KOPT-K1 (cell line): ENCODE results near the gene MYBPC2.
A peak's percentile ranks its signal among the peaks of the same experiment; 100 is the strongest.

ENCODE experiments used
- H3K27ac ChIP-seq: fragments of 200-600 bp; sonication (generic); 2 replicates; pipeline ENCODE4 v1.5.1; 2016; ENCODE audit warnings: antibody characterized with exemption, mild to moderate bottlenecking, low read depth, low read length; ENCODE audit not compliant: poor library complexity, severe bottlenecking
- H3K36me3 ChIP-seq: fragments of 200-600 bp; sonication (generic); 2 replicates; pipeline ENCODE4 v1.5.1; 2017; ENCODE audit warnings: antibody characterized with exemption, mild to moderate bottlenecking, low read length, moderate library complexity; ENCODE audit not compliant: insufficient read depth
- H3K9me3 ChIP-seq: fragments of 200-600 bp; sonication (generic); 2 replicates; pipeline ENCODE4 v1.5.1; 2017; ENCODE audit warnings: antibody characterized with exemption, low read length, mild to moderate bottlenecking; ENCODE audit not compliant: insufficient read depth, poor library complexity, severe bottlenecking

The MYBPC2 gene

DNA sequence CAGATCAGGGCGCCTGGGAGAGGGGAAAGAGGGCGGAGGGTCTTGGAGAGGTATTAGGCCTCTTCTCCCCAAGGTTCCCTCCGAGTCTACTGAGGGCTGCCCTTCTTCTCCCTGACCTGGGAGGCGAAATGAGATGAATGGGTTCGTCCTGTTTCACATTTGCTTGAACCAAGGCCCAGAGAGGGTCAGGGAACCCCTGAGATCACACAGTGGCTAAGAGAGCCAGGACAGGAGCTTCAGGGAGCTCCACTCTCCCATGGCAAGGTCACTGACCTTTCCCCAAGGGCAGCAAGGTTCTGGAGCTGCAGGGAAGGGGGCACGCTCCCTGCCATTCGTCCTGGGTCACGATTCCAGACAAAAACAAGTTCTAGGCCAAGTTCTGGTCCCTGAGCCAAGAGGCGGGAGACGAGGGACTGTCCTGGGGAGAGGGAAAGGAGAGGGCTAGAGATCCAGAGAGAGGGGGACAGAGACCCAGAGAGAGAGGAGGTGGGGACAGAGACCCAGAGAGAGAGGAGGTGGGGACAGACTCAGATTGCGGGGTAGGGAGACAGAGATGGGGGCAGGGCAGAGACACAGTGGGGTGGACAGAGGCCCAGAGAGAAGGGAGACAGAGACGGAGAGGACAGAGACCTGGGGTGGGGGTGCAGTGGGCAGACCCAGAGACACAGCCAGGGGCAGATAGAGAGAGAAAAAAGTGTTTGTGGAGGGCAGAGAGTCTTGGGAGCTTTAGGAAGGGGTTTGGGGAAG is 80.5 kb downstream of the MYBPC2 start:
- no peaks in the 10 kb centered on the region for H3K36me3 ChIP-seq
- H3K27ac ChIP-seq, result peak overlapping the region; percentile 61
- no peaks in the 10 kb centered on the region for H3K9me3 ChIP-seq

GRCh38 chr19:50513746-50514345 is 81.2 kb downstream of the MYBPC2 start, which contains the start of gene ASPDH:
TSS of gene ASPDH (minus strand) at chr19:50513913. CDS start at chr19:50513823, 90 bp downstream.
- H3K27ac ChIP-seq, result peak within 1 kb of the TSS; percentile 61
- H3K36me3 ChIP-seq, result no peaks in the 10 kb centered on the region
- no peaks in the 10 kb centered on the region for H3K9me3 ChIP-seq

DNA sequence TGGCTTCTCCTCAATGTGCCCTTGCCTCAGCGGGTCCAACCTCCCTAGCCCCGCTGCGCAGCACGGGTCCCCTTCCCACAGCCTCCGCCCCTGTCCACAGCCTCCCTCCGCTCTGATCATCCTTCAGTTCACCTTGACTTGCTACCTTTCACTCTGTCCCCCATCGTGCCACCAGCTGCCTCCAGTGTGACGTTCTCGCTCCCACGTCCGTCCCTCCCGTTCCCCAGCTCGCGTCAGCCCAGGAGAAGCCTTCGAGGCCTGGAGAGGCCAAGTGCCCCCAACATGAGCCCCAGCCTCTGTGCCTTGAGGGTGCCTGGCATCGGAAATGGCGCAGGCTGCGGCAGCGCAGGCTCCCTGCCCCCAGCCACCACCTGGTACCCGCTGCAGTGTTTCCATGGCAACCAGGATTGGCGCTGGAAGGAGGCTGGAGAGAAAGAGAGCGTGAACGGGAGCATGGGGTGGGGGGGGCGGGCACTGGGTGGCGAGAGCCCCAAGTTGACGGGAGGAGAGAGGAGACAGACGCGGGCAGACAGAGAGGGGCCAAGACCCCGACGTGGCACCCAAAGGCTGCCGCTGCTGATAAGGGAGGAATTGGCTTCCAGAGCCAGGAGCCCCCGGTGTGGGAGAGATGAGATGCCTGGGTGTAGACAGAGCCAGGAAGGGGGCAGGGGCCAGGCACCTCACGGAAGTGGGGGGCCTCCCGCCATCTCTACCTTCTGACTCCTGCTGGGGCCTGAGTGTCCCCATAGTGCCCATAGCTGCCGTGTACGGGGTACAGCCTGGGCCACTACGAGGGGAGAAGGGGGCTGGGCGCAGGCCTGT is 81.9 kb downstream of the MYBPC2 start:
- H3K9me3 ChIP-seq, result no peaks in the 10 kb centered on the region
- no peaks in the 10 kb centered on the region for H3K36me3 ChIP-seq
- H3K27ac ChIP-seq, result peak overlapping the region; percentile 61

GRCh38 chr19:50515168-50515561 is 82.5 kb downstream of the MYBPC2 start:
- H3K9me3 ChIP-seq, result no peaks in the 10 kb centered on the region
- peak overlapping the region; percentile 61 for H3K27ac ChIP-seq

More at GRCh38 chr19:50515168-50515561, 82.5 kb downstream of the MYBPC2 start:
- H3K36me3 ChIP-seq, result no peaks in the 10 kb centered on the region
